Upper lobe of right lung (tissue), 1 donor: Measurements from ENCODE around the gene ESPN. TPM values are rescaled to one million over a fixed set of nuclear protein-coding genes. Genes with fewer than 3 reads are reported as not detected.

ENCODE experiments used
- ATAC-seq: fragments of 200-7000 bp; cut with Tn5 transposase; one replicate; pipeline ENCODE4 v1.9.1; 2020; ENCODE audit warnings: mild to moderate bottlenecking, moderate library complexity
- DNase-seq: peaks from one replicate; pipeline ENCODE4 v3.0.0-alpha.2; 2020
- H3K27ac ChIP-seq: fragments of 200-600 bp; one replicate; pipeline ENCODE4 v1.8.0; 2022
- H3K27me3 ChIP-seq: fragments of 200-600 bp; one replicate; pipeline ENCODE4 v1.8.0; 2022; ENCODE audit warnings: mild to moderate bottlenecking
- H3K36me3 ChIP-seq: fragments of 200-600 bp; one replicate; pipeline ENCODE4 v1.8.0; 2022
- H3K4me1 ChIP-seq: fragments of 200-600 bp; one replicate; pipeline ENCODE4 v1.8.0; 2022
- H3K4me3 ChIP-seq: fragments of 200-600 bp; one replicate; pipeline ENCODE4 v1.8.0; 2022; ENCODE audit warnings: mild to moderate bottlenecking
- H3K9me3 ChIP-seq: fragments of 200-600 bp; one replicate; pipeline ENCODE4 v1.8.0; 2022
- CTCF ChIP-seq: fragments of 200-600 bp; IDR thresholded peaks from one replicate; pipeline ENCODE4 v1.8.0; 2022; ENCODE audit warnings: antibody characterized with exemption
- intact Hi-C: fragments of 100-400 bp; cut with DNase I; formaldehyde crosslinking; loops from one replicate; pipeline ENCODE4 v1.11.0; 2022
- total RNA-seq: library from RNA; stranded (reverse); fragmentation: NEBNext Ultra II Directional; extraction: Animal tissue kit (Norgen Biotek cat#: 25700); gene quantifications from one replicate; pipeline ENCODE4 v1.2.1, GENCODE V29; 2021
- donor health status: DM: no; HTN: yes; CAD: no; lungs with severe emphysema.

ESPN gene
- total RNA-seq, 1 donor from 2014 or later = 4.3 TPM

GRCh38 chr1:6410248-6410893, 14.2 kb upstream of the ESPN start:
- no peaks in the 10 kb centered on the region for H3K4me1 ChIP-seq
- H3K36me3 ChIP-seq = no peaks in the 10 kb centered on the region
- no peak overlapping the region for H3K4me3 ChIP-seq
- intact Hi-C loops = no loop called here
- H3K27me3 ChIP-seq = peaks cover 20% of the 10 kb centered on the region
- H3K27ac ChIP-seq = no peak overlapping the region
- ATAC-seq (no peak), DNase-seq (no peak)
- H3K9me3 ChIP-seq = no peaks in the 10 kb centered on the region
- no peak for TF ChIP-seq CTCF

DNA sequence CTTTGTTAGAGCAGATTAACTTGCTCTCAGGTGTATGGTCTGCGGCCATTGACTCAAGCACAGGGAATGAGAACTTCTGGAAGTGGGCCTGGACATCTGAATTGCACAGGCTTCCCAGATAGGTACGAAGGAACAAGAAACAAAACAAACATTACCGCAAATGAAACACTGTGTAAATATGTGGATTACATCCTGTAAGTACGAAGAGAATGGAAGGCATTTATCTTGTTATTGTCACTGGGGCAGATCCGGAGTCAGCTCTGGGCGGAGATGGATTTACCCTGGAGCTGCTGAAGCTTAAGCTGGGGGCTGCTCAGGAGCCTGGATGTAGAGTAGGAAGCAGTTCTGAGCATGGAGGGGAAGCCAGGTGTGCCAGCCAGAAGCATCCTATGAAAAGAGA, 11.7 kb upstream of the ESPN start:
- H3K27ac ChIP-seq = no peak overlapping the region
- no peak for ATAC-seq
- no peak for DNase-seq
- H3K4me1 ChIP-seq = no peaks in the 10 kb centered on the region
- intact Hi-C loops = no loop called here
- TF ChIP-seq CTCF = no peak
- H3K36me3 ChIP-seq = no peaks in the 10 kb centered on the region
- peaks cover 42% of the 10 kb centered on the region for H3K27me3 ChIP-seq
- H3K9me3 ChIP-seq = no peaks in the 10 kb centered on the region
- no peak overlapping the region for H3K4me3 ChIP-seq

DNA sequence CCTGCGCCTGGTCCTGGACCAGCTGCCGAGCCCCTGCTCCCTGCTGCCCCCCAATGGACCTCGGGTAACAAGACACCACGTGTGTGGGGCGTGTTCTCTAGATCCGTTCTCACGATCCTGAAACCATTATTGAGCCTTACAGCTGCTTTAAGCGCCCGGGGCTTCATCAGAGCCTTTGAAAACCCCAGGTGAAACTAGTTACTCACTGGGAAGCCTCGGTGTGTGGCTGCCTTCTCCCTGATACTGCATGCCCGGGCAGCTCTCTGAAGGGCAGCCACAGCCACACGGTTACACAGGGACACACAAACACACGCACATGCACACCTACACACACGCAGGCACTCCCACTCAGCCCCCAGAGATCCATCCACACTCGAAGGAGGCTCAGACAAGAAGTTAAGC, 10.1 kb upstream of the ESPN start:
- H3K27me3 ChIP-seq = peaks cover 52% of the 10 kb centered on the region
- DNase-seq = no peak
- intact Hi-C loops = no loop called here

GRCh38 chr1:6414881-6415626, 9.5 kb upstream of the ESPN start:
- ATAC-seq = peak; percentile 5
- H3K36me3 ChIP-seq = no peaks in the 10 kb centered on the region
- H3K27me3 ChIP-seq = peaks cover 58% of the 10 kb centered on the region
- no peak for DNase-seq
- TF ChIP-seq CTCF = no peak
- H3K9me3 ChIP-seq = no peaks in the 10 kb centered on the region
- intact Hi-C loops = no loop called here
- no peak overlapping the region for H3K27ac ChIP-seq
- H3K4me1 ChIP-seq = peaks cover 11% of the 10 kb centered on the region
- H3K4me3 ChIP-seq = no peak overlapping the region

More for the DNA sequence above, 10.1 kb upstream of the ESPN start:
- Histone ChIP-seq H3K4me1 (peaks cover 5% of the 10 kb centered on the region), H3K36me3 (no peaks in the 10 kb centered on the region), H3K9me3 (no peaks in the 10 kb centered on the region), H3K4me3 (no peak overlapping the region), H3K27ac (no peak overlapping the region)
- peak; percentile 37 for TF ChIP-seq CTCF
- peak; percentile 69 for ATAC-seq

DNA sequence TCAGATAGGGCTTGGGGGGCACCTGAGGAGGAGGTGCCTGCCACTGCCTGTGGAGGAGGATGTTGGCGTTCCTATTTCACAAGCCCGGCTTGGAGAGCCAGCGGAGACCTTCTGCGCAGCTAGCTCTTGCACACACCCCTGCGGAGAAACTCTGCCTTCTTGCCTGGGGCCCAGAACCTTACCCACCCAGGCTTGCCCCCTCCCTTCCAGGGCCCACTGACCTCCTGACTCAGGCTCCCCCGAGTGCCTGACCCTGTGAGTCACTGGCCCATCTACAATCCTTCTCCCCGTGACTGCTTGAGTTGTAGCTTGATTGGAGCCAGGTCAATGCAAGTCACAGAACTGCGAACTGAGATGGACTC, 8.3 kb upstream of the ESPN start:
- no peak overlapping the region for H3K27ac ChIP-seq
- no peak overlapping the region for H3K4me3 ChIP-seq
- no peaks in the 10 kb centered on the region for H3K36me3 ChIP-seq
- H3K4me1 ChIP-seq = peaks cover 17% of the 10 kb centered on the region
- peaks cover 70% of the 10 kb centered on the region for H3K27me3 ChIP-seq
- ATAC-seq = peak; percentile 33
- no peak for DNase-seq
- intact Hi-C loops = no loop called here
- no peak for TF ChIP-seq CTCF
- H3K9me3 ChIP-seq = no peaks in the 10 kb centered on the region
